BJ (cell line): Measurements from ENCODE around the gene OAS2. TPM values are rescaled to one million over a fixed set of nuclear protein-coding genes. Genes with fewer than 3 reads are reported as not detected.

ENCODE experiments used
- CTCF ChIA-PET: fragments of 350-600 bp; formaldehyde crosslinking; extraction: SDS; loops from one replicate; lab custom pipeline; 2021; ENCODE audit warnings: antibody characterized with exemption, inconsistent platforms; lab: Yijun Ruan, JAX
- POLR2A ChIA-PET: fragments of 300-600 bp; sonication (Branson Sonifier 250); formaldehyde crosslinking; extraction: SDS; loops from one replicate; lab custom pipeline; 2021; ENCODE audit warnings: antibody characterized with exemption; lab: Charles Lee
- DNase-seq: peaks from one replicate; pipeline ENCODE4 v3.0.0-alpha.2; 2011; ENCODE audit warnings: low read depth
- H3K27me3 ChIP-seq: 2 replicates; pipeline ENCODE4 v1.6.0; 2011; ENCODE audit warnings: low read length; ENCODE audit not compliant: control insufficient read depth, insufficient read depth
- H3K36me3 ChIP-seq: 2 replicates; pipeline ENCODE4 v1.5.1; 2011; ENCODE audit warnings: low read length; ENCODE audit not compliant: control insufficient read depth, insufficient read depth
- H3K4me3 ChIP-seq: 2 replicates; pipeline ENCODE4 v1.5.1; 2011; ENCODE audit warnings: low read depth, mild to moderate bottlenecking, control low read depth, low read length
- CTCF ChIP-seq: IDR thresholded peaks from 2 replicates; pipeline ENCODE4 v1.5.1; 2011; ENCODE audit warnings: low read depth, mild to moderate bottlenecking, control low read depth, inconsistent platforms, low read length, moderate library complexity; ENCODE audit not compliant: insufficient read depth
- polyA plus RNA-seq: library from polyadenylated mRNA; depleted of rRNA; stranded (reverse); fragments of >200 nt; gene quantifications from 2 replicates; pipeline ENCODE4 v1.2.3, GENCODE V29; 2011

OAS2 gene
- polyA plus RNA-seq, 1 experiment = 1.2 TPM

GRCh38 chr12:112970391-112970790, 7.9 kb upstream of the OAS2 start:
- ChIA-PET CTCF (interaction anchor here (0.8 kb wide), 1 partner anchor 23 kb away, joined by 3 read pairs; no protein-coding TSS in a partner anchor), POLR2A (no interaction called here)

GRCh38 chr12:112971248-112971647, 7.1 kb upstream of the OAS2 start:
- Histone ChIP-seq H3K27me3 (no peaks in the 10 kb centered on the region), H3K36me3 (no peaks in the 10 kb centered on the region), H3K4me3 (no peak overlapping the region)
- CTCF ChIA-PET = interaction anchor here (1.2 kb wide), 1 partner anchor 19 kb away, joined by 3 read pairs; no protein-coding TSS in a partner anchor
- POLR2A ChIA-PET = no interaction called here
- TF ChIP-seq CTCF = no peak
- DNase-seq = no peak

More at GRCh38 chr12:112970391-112970790, 7.9 kb upstream of the OAS2 start:
- no peak for DNase-seq
- no peaks in the 10 kb centered on the region for H3K27me3 ChIP-seq
- H3K36me3 ChIP-seq = no peaks in the 10 kb centered on the region
- TF ChIP-seq CTCF = no peak
- no peak overlapping the region for H3K4me3 ChIP-seq

DNA sequence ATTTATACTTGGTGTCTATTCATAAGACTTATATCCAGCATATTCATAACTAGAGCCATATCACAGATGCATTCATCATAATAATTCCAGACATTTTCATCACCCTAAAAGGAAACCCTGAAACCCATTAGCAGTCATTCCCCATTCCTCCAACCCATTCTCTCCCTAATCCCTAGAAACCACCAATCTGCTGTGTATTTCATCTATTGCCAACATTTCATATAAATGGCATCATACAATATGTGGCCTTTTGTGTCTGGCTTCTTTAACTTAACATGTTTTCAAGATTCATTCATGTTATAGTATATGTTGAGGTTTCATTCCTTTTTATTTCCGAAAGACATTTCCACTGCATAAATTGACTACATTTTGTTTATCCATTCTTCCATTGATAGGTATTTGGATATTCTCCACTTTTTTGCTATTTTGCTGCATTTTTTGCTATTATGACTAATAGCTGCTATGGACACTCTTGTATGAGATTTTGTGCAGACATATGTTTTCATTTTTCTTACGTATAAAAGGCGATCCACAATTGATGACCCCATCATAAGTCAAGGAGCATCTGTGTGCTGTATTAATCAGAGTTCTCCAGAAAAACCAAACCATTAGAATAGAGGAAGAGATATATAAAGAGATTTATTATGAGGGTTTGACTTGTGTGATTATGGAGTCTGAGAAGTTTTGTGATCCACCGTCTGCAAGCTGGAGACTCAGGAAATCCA, 5.1 kb upstream of the OAS2 start:
- DNase-seq = no peak
- no peak for TF ChIP-seq CTCF
- POLR2A ChIA-PET = no interaction called here
- CTCF ChIA-PET = interaction anchor here (0.6 to 1.2 kb wide), 2 partner anchors 27 to 35 kb away, joined by 3 read pairs; partner anchors contain the start of gene OAS3
- Histone ChIP-seq H3K27me3 (no peaks in the 10 kb centered on the region), H3K36me3 (no peaks in the 10 kb centered on the region), H3K4me3 (no peak overlapping the region)

- DNase-seq = no peak
- H3K4me3 ChIP-seq = no peak overlapping the region
- POLR2A ChIA-PET = no interaction called here
- no peaks in the 10 kb centered on the region for H3K36me3 ChIP-seq
- TF ChIP-seq CTCF = no peak
- CTCF ChIA-PET = no interaction called here
- no peaks in the 10 kb centered on the region for H3K27me3 ChIP-seq
Measured at GRCh38 chr12:112973818-112974231, 4.5 kb upstream of the OAS2 start.

DNA sequence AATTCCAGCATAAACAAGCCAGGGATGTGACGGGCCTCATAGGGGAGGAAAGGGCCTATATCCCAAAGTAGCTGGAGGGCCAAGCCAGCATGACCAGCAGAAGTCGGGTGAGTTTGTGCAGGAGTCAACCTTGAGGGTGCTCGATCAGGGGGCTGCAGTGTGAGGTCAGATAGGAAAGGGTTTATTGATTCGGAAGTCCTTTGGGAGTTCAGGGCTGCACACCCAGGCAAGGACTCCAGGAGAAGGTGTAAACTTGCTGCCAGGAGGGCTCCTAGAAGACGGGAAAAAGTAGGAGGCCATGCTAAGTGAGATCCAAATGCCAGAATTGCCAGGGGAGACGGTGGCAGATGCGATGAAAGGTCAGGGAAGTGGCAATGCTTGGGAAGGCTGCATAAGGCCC, 3.4 kb upstream of the OAS2 start:
- CTCF ChIA-PET = interaction anchor here (1.1 kb wide), 1 partner anchor 18 kb away, joined by 3 read pairs; no protein-coding TSS in a partner anchor
- no peak for TF ChIP-seq CTCF
- H3K36me3 ChIP-seq = no peaks in the 10 kb centered on the region
- POLR2A ChIA-PET = no interaction called here
- DNase-seq = no peak
- H3K27me3 ChIP-seq = no peaks in the 10 kb centered on the region
- no peak overlapping the region for H3K4me3 ChIP-seq
